ENCODE data around the gene FGF2.

FGF2 gene

GRCh38 chr4:122908223-122908622 is 81.6 kb downstream of the FGF2 start:
- no peaks in the 10 kb centered on the region for H3K27me3 ChIP-seq (ENCODE audit: insufficient read depth, low read depth)
- H3K9ac ChIP-seq: no peak overlapping the region
- H3K36me3 ChIP-seq (ENCODE audit: insufficient read depth): no peaks in the 10 kb centered on the region
- no peak for TF ChIP-seq CTCF (conservative IDR thresholded peaks at IDR 0.05; ENCODE audit: low read depth, low read length)
- H3K4me2 ChIP-seq: no peak overlapping the region
- no peak overlapping the region for H3K27ac ChIP-seq
- no peaks in the 10 kb centered on the region for H3K79me2 ChIP-seq (ENCODE audit: insufficient read depth, low read depth)
- peaks cover 13% of the 10 kb centered on the region for H3K4me1 ChIP-seq (ENCODE audit: low read depth, poor library complexity, severe bottlenecking)
- no peaks in the 10 kb centered on the region for H4K20me1 ChIP-seq (ENCODE audit: insufficient read depth)
- H3K4me3 ChIP-seq (IDR thresholded peaks at IDR 0.05; ENCODE audit: insufficient read depth, low read depth, low read length): no peak overlapping the region
- no peak overlapping the region for H2AFZ ChIP-seq (ENCODE audit: low read depth)

- Histone ChIP-seq H3K4me1 (ENCODE audit: low read depth, poor library complexity, severe bottlenecking) (peaks cover 18% of the 10 kb centered on the region), H3K4me2 (no peak overlapping the region), H3K27me3 (ENCODE audit: insufficient read depth, low read depth) (no peaks in the 10 kb centered on the region), H3K79me2 (ENCODE audit: insufficient read depth, low read depth) (no peaks in the 10 kb centered on the region), H3K36me3 (ENCODE audit: insufficient read depth) (no peaks in the 10 kb centered on the region), H2AFZ (ENCODE audit: low read depth) (no peak overlapping the region), H3K4me3 (IDR thresholded peaks at IDR 0.05; ENCODE audit: insufficient read depth, low read depth, low read length) (no peak overlapping the region), H3K9ac (no peak overlapping the region), H4K20me1 (ENCODE audit: insufficient read depth) (no peaks in the 10 kb centered on the region), H3K27ac (no peak overlapping the region)
- TF ChIP-seq CTCF (conservative IDR thresholded peaks at IDR 0.05; ENCODE audit: low read depth, low read length): no peak
These were observed 83.1 kb downstream of the FGF2 start for GRCh38 chr4:122909683-122910082.

- H4K20me1 ChIP-seq (ENCODE audit: insufficient read depth): no peaks in the 10 kb centered on the region
- H3K4me2 ChIP-seq: no peak overlapping the region; the same call in 1 of the 2 replicates
- H3K4me3 ChIP-seq (IDR thresholded peaks at IDR 0.05; ENCODE audit: insufficient read depth, low read depth, low read length): no peak overlapping the region
- no peaks in the 10 kb centered on the region for H3K27me3 ChIP-seq (ENCODE audit: insufficient read depth, low read depth)
- H3K27ac ChIP-seq: no peak overlapping the region
- H3K9ac ChIP-seq: no peak overlapping the region
- no peaks in the 10 kb centered on the region for H3K79me2 ChIP-seq (ENCODE audit: insufficient read depth, low read depth)
- H3K36me3 ChIP-seq (ENCODE audit: insufficient read depth): no peaks in the 10 kb centered on the region
- no peak overlapping the region for H2AFZ ChIP-seq (ENCODE audit: low read depth)
- H3K4me1 ChIP-seq (ENCODE audit: low read depth, poor library complexity, severe bottlenecking): peaks cover 18% of the 10 kb centered on the region
- TF ChIP-seq CTCF (conservative IDR thresholded peaks at IDR 0.05; ENCODE audit: low read depth, low read length): no peak
These were observed 85.0 kb downstream of the FGF2 start for GRCh38 chr4:122911588-122911987.

GRCh38 chr4:122912810-122913575 is 86.4 kb downstream of the FGF2 start:
- no peaks in the 10 kb centered on the region for H4K20me1 ChIP-seq (ENCODE audit: insufficient read depth)
- H3K4me1 ChIP-seq (ENCODE audit: low read depth, poor library complexity, severe bottlenecking): peaks cover 18% of the 10 kb centered on the region
- H3K27me3 ChIP-seq (ENCODE audit: insufficient read depth, low read depth): no peaks in the 10 kb centered on the region
- H3K4me3 ChIP-seq (IDR thresholded peaks at IDR 0.05; ENCODE audit: insufficient read depth, low read depth, low read length): no peak overlapping the region
- H3K79me2 ChIP-seq (ENCODE audit: insufficient read depth, low read depth): no peaks in the 10 kb centered on the region
- no peaks in the 10 kb centered on the region for H3K36me3 ChIP-seq (ENCODE audit: insufficient read depth)
- no peak overlapping the region for H3K4me2 ChIP-seq
- TF ChIP-seq CTCF (conservative IDR thresholded peaks at IDR 0.05; ENCODE audit: low read depth, low read length): no peak
- H3K27ac ChIP-seq: no peak overlapping the region
- no peak overlapping the region for H3K9ac ChIP-seq
- no peak overlapping the region for H2AFZ ChIP-seq (ENCODE audit: low read depth)
